ENCODE data around the gene DPH6. TPM values are rescaled to one million over a fixed set of nuclear protein-coding genes. Genes with fewer than 3 reads are reported as not detected.

Gene DPH6
- total RNA-seq, 1 donor from 2014 or later: 14.2 TPM

DNA sequence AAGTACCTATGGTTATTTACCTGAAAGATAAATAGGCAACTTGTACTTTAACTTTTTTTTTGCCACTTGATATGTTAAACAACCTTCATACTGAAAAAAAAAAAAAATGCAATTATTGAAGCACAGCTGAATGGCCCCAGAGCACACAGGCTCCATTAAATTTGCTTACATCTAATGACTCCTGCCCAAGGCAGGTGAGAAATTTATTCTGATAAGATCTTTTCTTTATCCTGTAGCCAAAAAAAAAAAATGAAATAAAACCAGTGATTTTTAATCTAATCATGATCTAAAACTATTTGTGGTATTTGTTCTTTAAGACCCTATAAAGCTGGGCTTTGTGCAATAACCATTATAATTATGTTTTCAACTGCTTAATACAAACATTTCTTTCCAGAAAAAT, 115.7 kb downstream of the DPH6 start:
- H3K27me3 Mint-ChIP-seq (ENCODE audit: unreplicated experiment): no peaks in the 10 kb centered on the region
- no peak overlapping the region for H3K27ac Mint-ChIP-seq (ENCODE audit: unreplicated experiment)
- no peak overlapping the region for H3K4me3 Mint-ChIP-seq (ENCODE audit: unreplicated experiment)
- no peaks in the 10 kb centered on the region for H3K4me1 Mint-ChIP-seq (ENCODE audit: low read depth, unreplicated experiment)
- DNase-seq: no peak
- H3K9me3 Mint-ChIP-seq (ENCODE audit: unreplicated experiment): no peaks in the 10 kb centered on the region
- TF ChIP-seq CTCF (IDR thresholded peaks at IDR 0.05; ENCODE audit: partially characterized antibody, unreplicated experiment): no peak
- H3K36me3 Mint-ChIP-seq (ENCODE audit: unreplicated experiment): no peaks in the 10 kb centered on the region

DNA sequence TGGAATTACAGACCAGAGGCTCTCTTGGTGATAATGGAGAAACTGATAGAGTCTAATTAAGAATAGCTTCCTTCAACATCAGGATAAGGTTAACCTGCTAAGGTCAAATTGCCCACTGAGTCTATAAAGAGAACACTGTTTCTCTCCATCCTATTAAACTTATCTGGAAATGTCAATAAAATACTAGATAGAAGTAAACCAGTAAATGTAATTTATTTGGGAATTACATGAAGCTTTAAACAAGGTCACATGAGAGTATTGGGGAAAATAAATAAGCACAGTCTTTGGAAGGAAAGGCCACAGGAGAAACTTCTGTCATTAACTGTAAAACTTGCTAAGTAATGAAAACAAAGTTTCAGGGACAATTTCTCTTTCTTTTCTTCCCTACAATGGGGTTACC, 118.5 kb downstream of the DPH6 start:
- no peak for DNase-seq
- Mint-ChIP-seq H3K4me3 (ENCODE audit: unreplicated experiment) (no peak overlapping the region), H3K36me3 (ENCODE audit: unreplicated experiment) (no peaks in the 10 kb centered on the region), H3K9me3 (ENCODE audit: unreplicated experiment) (no peaks in the 10 kb centered on the region), H3K27me3 (ENCODE audit: unreplicated experiment) (no peaks in the 10 kb centered on the region), H3K4me1 (ENCODE audit: low read depth, unreplicated experiment) (no peaks in the 10 kb centered on the region), H3K27ac (ENCODE audit: unreplicated experiment) (no peak overlapping the region)
- TF ChIP-seq CTCF (IDR thresholded peaks at IDR 0.05; ENCODE audit: partially characterized antibody, unreplicated experiment): no peak

DNA sequence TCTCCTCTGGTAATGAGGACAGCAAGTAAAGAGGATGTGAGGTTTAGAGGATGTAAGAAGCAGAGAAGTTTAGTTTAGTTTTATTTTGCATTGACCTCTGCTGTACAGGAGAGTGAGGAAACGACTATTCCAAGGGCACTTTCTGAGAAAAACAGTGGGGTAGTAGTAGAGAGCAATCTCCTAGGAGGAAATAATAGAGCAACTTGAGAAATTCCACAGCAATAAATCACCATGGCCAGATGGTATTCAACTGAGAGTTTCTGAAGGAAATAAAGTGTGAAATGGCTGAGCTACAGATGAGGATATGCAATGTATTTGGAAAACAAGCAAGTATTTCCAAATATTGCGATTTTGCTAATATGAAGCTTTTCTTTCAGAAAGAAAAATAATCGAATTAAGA, 118.9 kb downstream of the DPH6 start:
- no peaks in the 10 kb centered on the region for H3K9me3 Mint-ChIP-seq (ENCODE audit: unreplicated experiment)
- H3K4me1 Mint-ChIP-seq (ENCODE audit: low read depth, unreplicated experiment): no peaks in the 10 kb centered on the region
- H3K4me3 Mint-ChIP-seq (ENCODE audit: unreplicated experiment): no peak overlapping the region
- no peak overlapping the region for H3K27ac Mint-ChIP-seq (ENCODE audit: unreplicated experiment)
- no peaks in the 10 kb centered on the region for H3K27me3 Mint-ChIP-seq (ENCODE audit: unreplicated experiment)
- H3K36me3 Mint-ChIP-seq (ENCODE audit: unreplicated experiment): no peaks in the 10 kb centered on the region
- TF ChIP-seq CTCF (IDR thresholded peaks at IDR 0.05; ENCODE audit: partially characterized antibody, unreplicated experiment): no peak
- no peak for DNase-seq

GRCh38 chr15:35410775-35411174, 135.2 kb downstream of the DPH6 start:
- no peak overlapping the region for H3K27ac Mint-ChIP-seq (ENCODE audit: unreplicated experiment)
- H3K4me3 Mint-ChIP-seq (ENCODE audit: unreplicated experiment): no peak overlapping the region
- H3K4me1 Mint-ChIP-seq (ENCODE audit: low read depth, unreplicated experiment): no peaks in the 10 kb centered on the region

DNA sequence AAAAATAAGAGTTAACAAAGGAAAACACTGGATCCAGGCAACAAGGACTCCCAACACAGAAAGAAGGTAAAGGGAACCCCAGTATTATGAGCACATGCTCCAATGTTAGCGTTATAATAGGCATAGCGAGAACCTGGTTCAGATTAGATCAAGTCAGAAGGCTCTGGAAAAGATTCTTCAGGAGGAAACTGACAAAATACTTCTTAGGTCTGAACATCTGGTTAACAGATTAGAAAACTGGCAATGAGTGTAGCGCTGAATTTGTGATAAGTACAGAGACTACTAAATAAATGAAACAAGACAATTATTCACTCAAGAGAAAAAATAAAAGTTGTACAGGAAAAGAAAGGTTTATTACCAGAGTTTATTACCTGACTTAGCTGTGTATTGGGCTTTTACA, 146.1 kb downstream of the DPH6 start:
- Mint-ChIP-seq H3K4me3 (ENCODE audit: unreplicated experiment) (no peak overlapping the region), H3K36me3 (ENCODE audit: unreplicated experiment) (no peaks in the 10 kb centered on the region), H3K27me3 (ENCODE audit: unreplicated experiment) (peaks cover 3% of the 10 kb centered on the region), H3K27ac (ENCODE audit: unreplicated experiment) (no peak overlapping the region), H3K9me3 (ENCODE audit: unreplicated experiment) (peaks cover 2% of the 10 kb centered on the region), H3K4me1 (ENCODE audit: low read depth, unreplicated experiment) (no peaks in the 10 kb centered on the region)
- no peak for DNase-seq
- TF ChIP-seq CTCF (IDR thresholded peaks at IDR 0.05; ENCODE audit: partially characterized antibody, unreplicated experiment): no peak

More at GRCh38 chr15:35410775-35411174, 135.2 kb downstream of the DPH6 start:
- H3K36me3 Mint-ChIP-seq (ENCODE audit: unreplicated experiment): no peaks in the 10 kb centered on the region
- no peaks in the 10 kb centered on the region for H3K9me3 Mint-ChIP-seq (ENCODE audit: unreplicated experiment)
- no peak for DNase-seq
- no peaks in the 10 kb centered on the region for H3K27me3 Mint-ChIP-seq (ENCODE audit: unreplicated experiment)
- no peak for TF ChIP-seq CTCF (IDR thresholded peaks at IDR 0.05; ENCODE audit: partially characterized antibody, unreplicated experiment)
